Fibroblast of lung (primary cell): ENCODE data around the gene NOS1AP. TPM values are rescaled to one million over a fixed set of nuclear protein-coding genes. Genes with fewer than 3 reads are reported as not detected.
"Not testable (repeated sequence)": the region's sequence is repeated elsewhere in the genome, so short reads cannot be mapped to it uniquely, and the experiment has no call there.

Source experiments
- DNase-seq, 2 donors: peaks; one replicate each; pipeline versions ENCODE4 v3.0.0 to v3.0.0-alpha.2; 2010; ENCODE audit warnings: low read depth in 2 of 2
- H2AFZ ChIP-seq: 2 replicates; pipeline ENCODE4 v1.5.1; 2012; ENCODE audit warnings: low read length, control low read depth, inconsistent platforms
- H3K27ac ChIP-seq: 2 replicates; pipeline ENCODE4 v1.5.1; 2011; ENCODE audit warnings: low read length, control low read depth; ENCODE audit not compliant: insufficient read depth
- H3K27me3 ChIP-seq: 2 replicates; pipeline ENCODE4 v1.5.1; 2011; ENCODE audit warnings: mild to moderate bottlenecking, low read length; ENCODE audit not compliant: control insufficient read depth, insufficient read depth
- H3K36me3 ChIP-seq: 2 replicates; pipeline ENCODE4 v1.5.1; 2011; ENCODE audit warnings: low read length; ENCODE audit not compliant: control insufficient read depth, insufficient read depth
- H3K4me1 ChIP-seq: 2 replicates; pipeline ENCODE4 v1.5.1; 2011; ENCODE audit warnings: low read length; ENCODE audit not compliant: control insufficient read depth, insufficient read depth; ENCODE audit errors: extremely low read depth
- H3K4me2 ChIP-seq: 2 replicates; pipeline ENCODE4 v1.5.1; 2011; ENCODE audit warnings: low read length, control low read depth; ENCODE audit not compliant: insufficient read depth; ENCODE audit errors: extremely low read depth
- H3K4me3 ChIP-seq, 4 experiments: fragments of 200-600 bp in 1 of 4; sonication (generic) in 1 of 4; replicated peaks in 1 of 4; 2 replicates each; pipeline ENCODE4 v1.5.1; 2011 to 2016; ENCODE audit warnings: low read length in 4 of 4, low read depth in 3 of 4, mild to moderate bottlenecking in 3 of 4, control low read depth in 2 of 4, inconsistent platforms in 1 of 4, mixed read lengths in 1 of 4; ENCODE audit not compliant: insufficient read depth in 1 of 4; ENCODE audit errors: control extremely low read depth in 1 of 4
- H3K79me2 ChIP-seq: 2 replicates; pipeline ENCODE4 v1.5.1; 2012; ENCODE audit warnings: mild to moderate bottlenecking, low read length, inconsistent platforms; ENCODE audit not compliant: control insufficient read depth, insufficient read depth
- H3K9ac ChIP-seq: 2 replicates; pipeline ENCODE4 v1.5.1; 2011; ENCODE audit warnings: mild to moderate bottlenecking, low read length, control low read depth; ENCODE audit not compliant: insufficient read depth
- H3K9me3 ChIP-seq: 2 replicates; pipeline ENCODE4 v1.5.1; 2012; ENCODE audit warnings: low read depth, low read length; ENCODE audit not compliant: control insufficient read depth, insufficient read depth
- H4K20me1 ChIP-seq: 2 replicates; pipeline ENCODE4 v1.5.1; 2011; ENCODE audit warnings: low read length; ENCODE audit not compliant: control insufficient read depth, insufficient read depth; ENCODE audit errors: extremely low read depth
- EZH2 ChIP-seq: IDR thresholded peaks from 2 replicates; pipeline ENCODE4 v1.5.1; 2012; ENCODE audit warnings: low read length, control low read depth, mild to moderate bottlenecking; ENCODE audit errors: missing control alignments
- polyA plus RNA-seq, 2 donors: library from polyadenylated mRNA; depleted of rRNA in 1 of 2; stranded (reverse) in 1 of 2; unstranded in 1 of 2; fragments of >200 nt; gene quantifications; 2 replicates each; pipeline ENCODE4 v1.2.1, GENCODE V29; 2011 to 2012; ENCODE audit warnings: missing spikeins in 1 of 2
- total RNA-seq: library from RNA; depleted of rRNA; stranded (reverse); fragments of >200 nt; gene quantifications from 2 replicates; pipeline ENCODE4 v1.2.1, GENCODE V29; 2014
- TF ChIP-seq, protein P1 (sequence below), 2 donors: IDR thresholded peaks in 1 of 2; conservative IDR thresholded peaks in 1 of 2; 1 replicate in 1 of 2; 2 replicates in 1 of 2; pipeline ENCODE4 v1.5.1; 2011 to 2012; ENCODE audit warnings: low read length in 2 of 2, control low read depth in 1 of 2, inconsistent platforms in 1 of 2, low read depth in 1 of 2, mild to moderate bottlenecking in 1 of 2

The NOS1AP gene
- total and polyA plus RNA-seq, 2 donors (not counting 1 experiment from before 2014, with no cell fraction given) = 0.14 to 0.17 TPM

DNA sequence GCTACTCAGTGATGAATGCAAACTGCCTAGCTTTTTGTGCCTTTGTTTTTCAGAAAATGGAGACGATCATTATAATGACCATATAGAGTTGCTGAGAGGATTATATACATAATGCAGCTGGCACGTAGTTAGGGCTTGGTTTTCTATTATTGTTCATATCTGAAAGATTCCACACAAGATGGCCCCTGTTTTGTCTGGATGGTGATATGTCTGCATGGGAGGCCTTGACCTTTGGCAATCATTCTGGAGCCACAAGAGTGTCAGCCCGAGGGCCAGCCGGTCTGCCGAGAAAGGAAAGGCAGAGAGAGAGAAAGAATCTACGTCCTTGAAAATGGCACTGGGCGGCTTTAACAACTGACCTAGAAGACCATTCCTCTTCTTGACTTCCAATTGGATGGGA lies 348.2 kb downstream of the NOS1AP start:
- TF ChIP-seq, protein P1, sequence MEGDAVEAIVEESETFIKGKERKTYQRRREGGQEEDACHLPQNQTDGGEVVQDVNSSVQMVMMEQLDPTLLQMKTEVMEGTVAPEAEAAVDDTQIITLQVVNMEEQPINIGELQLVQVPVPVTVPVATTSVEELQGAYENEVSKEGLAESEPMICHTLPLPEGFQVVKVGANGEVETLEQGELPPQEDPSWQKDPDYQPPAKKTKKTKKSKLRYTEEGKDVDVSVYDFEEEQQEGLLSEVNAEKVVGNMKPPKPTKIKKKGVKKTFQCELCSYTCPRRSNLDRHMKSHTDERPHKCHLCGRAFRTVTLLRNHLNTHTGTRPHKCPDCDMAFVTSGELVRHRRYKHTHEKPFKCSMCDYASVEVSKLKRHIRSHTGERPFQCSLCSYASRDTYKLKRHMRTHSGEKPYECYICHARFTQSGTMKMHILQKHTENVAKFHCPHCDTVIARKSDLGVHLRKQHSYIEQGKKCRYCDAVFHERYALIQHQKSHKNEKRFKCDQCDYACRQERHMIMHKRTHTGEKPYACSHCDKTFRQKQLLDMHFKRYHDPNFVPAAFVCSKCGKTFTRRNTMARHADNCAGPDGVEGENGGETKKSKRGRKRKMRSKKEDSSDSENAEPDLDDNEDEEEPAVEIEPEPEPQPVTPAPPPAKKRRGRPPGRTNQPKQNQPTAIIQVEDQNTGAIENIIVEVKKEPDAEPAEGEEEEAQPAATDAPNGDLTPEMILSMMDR (conservative IDR thresholded peaks at IDR 0.05 in 1 of 2, IDR thresholded peaks at IDR 0.05 in 1 of 2; ENCODE audit: low read depth in 1 of 2, low read length in 2 of 2) = no peak
- TF ChIP-seq EZH2 = no peak
- Histone ChIP-seq H3K27me3 (no peaks in the 10 kb centered on the region), H3K79me2 (no peaks in the 10 kb centered on the region), H4K20me1 (no peaks in the 10 kb centered on the region), H3K9ac (no peak overlapping the region), H2AFZ (no peak overlapping the region), H3K9me3 (no peaks in the 10 kb centered on the region), H3K36me3 (no peaks in the 10 kb centered on the region), H3K4me1 (no peaks in the 10 kb centered on the region), H3K4me2 (no peak overlapping the region), H3K4me3 (no peak overlapping the region), H3K27ac (no peak overlapping the region)
- no peak for DNase-seq

DNA sequence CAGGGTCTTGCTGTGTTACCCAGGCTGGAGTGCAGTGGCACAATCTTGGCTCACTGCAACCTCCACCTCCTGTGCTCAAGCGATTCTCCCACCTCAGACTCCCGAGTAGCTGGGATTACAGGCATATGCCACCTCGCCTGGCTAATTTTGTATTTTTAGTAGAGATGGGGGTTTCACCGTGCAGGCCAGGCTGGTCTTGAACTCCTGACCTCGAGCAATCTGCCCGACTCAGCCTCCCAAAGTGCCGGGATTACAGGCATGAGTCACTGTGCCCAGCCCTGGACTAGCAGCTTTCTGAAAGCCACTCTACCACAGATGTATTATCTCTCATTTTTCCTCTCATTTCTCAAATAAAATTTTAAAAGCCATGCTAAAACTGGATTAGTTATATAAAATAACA lies 349.1 kb downstream of the NOS1AP start:
- H3K4me1 ChIP-seq, H4K20me1 ChIP-seq, H2AFZ ChIP-seq, H3K4me3 ChIP-seq, H3K36me3 ChIP-seq, H3K79me2 ChIP-seq, H3K9ac ChIP-seq, H3K27me3 ChIP-seq, H3K27ac ChIP-seq, H3K9me3 ChIP-seq, DNase-seq, H3K4me2 ChIP-seq: not testable (repeated sequence)

DNA sequence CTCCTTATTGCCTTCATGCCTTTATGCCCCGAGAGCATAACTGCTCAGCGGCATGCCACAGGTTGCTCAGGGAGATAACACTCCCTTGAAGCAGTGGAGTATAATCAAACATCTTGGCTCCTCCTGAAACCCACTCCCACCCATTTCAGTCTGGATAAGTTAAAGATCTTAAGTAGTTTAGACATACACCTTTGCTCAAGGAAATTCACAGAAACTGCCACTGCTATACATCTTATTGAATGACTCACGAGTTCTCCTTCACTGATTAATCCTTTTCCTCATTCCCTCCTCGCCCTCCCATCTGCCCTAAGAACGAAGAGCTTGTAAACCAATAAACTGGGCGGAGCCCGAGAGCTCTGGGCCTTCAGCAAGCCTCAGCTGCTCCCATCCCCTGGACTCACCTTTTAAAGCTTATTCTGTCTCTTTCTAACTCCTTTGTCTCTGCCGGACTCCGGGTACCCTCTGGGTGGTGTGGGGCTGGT lies 350.0 kb downstream of the NOS1AP start:
- not testable (repeated sequence) for H3K9ac ChIP-seq, H3K27ac ChIP-seq, H3K9me3 ChIP-seq, H3K4me1 ChIP-seq, H3K36me3 ChIP-seq, H2AFZ ChIP-seq, H3K27me3 ChIP-seq, DNase-seq, H3K4me2 ChIP-seq, H3K79me2 ChIP-seq, H4K20me1 ChIP-seq, H3K4me3 ChIP-seq

Other genes with a start within 250 kb of the NOS1AP start
- gene OLFML2B, start 45.8 kb upstream of the NOS1AP start, total RNA-seq = 3.3 and 5.1 TPM in 2 replicates
- 7.2 and 7.9 TPM in 2 replicates for gene OLFML2B, start 45.8 kb upstream of the NOS1AP start, polyA plus RNA-seq